ENCODE measurements around the gene ASB4. TPM values are rescaled to one million over a fixed set of nuclear protein-coding genes. Genes with fewer than 3 reads are reported as not detected.
"Not testable (repeated sequence)": the region's sequence is repeated elsewhere in the genome, so short reads cannot be mapped to it uniquely, and the experiment has no call there.

Gene ASB4
- total RNA-seq, 1 experiment from 2014 or later, result not detected

- Histone ChIP-seq H3K79me2 (ENCODE audit: low read depth) (no peaks in the 10 kb centered on the region), H3K9me3 (ENCODE audit: insufficient read depth, low read depth) (peaks cover 4% of the 10 kb centered on the region; the same call in 1 of the 2 replicates), H3F3A (ENCODE audit: insufficient read depth, low read depth) (no peaks in the 10 kb centered on the region), H3K36me3 (ENCODE audit: low read depth) (no peaks in the 10 kb centered on the region), H3K4me1 (replicated peaks; ENCODE audit: insufficient read depth) (no peaks in the 10 kb centered on the region), H2AFZ (no peak overlapping the region), H3K27ac (no peak overlapping the region), H3K4me3 (no peak overlapping the region), H3K4me2 (no peak overlapping the region), H3K27me3 (ENCODE audit: insufficient read depth, low read depth) (no peaks in the 10 kb centered on the region), H3K9me2 (ENCODE audit: insufficient read depth) (no peaks in the 10 kb centered on the region), H4K20me1 (ENCODE audit: insufficient read depth) (no peaks in the 10 kb centered on the region)
- TF ChIP-seq, protein P1, sequence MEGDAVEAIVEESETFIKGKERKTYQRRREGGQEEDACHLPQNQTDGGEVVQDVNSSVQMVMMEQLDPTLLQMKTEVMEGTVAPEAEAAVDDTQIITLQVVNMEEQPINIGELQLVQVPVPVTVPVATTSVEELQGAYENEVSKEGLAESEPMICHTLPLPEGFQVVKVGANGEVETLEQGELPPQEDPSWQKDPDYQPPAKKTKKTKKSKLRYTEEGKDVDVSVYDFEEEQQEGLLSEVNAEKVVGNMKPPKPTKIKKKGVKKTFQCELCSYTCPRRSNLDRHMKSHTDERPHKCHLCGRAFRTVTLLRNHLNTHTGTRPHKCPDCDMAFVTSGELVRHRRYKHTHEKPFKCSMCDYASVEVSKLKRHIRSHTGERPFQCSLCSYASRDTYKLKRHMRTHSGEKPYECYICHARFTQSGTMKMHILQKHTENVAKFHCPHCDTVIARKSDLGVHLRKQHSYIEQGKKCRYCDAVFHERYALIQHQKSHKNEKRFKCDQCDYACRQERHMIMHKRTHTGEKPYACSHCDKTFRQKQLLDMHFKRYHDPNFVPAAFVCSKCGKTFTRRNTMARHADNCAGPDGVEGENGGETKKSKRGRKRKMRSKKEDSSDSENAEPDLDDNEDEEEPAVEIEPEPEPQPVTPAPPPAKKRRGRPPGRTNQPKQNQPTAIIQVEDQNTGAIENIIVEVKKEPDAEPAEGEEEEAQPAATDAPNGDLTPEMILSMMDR (conservative IDR thresholded peaks at IDR 0.05), result no peak
- no peak for TF ChIP-seq EZH2 (IDR thresholded peaks at IDR 0.05; ENCODE audit: low read depth)
- no TSS peak for BruUV-seq (replicated peaks)
- intact Hi-C loops (cut with micrococcal nuclease; ENCODE audit: unreplicated experiment), result no loop called here
- ChIA-PET POLR2A (ENCODE audit: unreplicated experiment) (no interaction called here), CTCF (no interaction called here)
- DNase-seq, result no peak
These were observed 31.2 kb upstream of the ASB4 start for GRCh38 chr7:95454438-95455045.

DNA sequence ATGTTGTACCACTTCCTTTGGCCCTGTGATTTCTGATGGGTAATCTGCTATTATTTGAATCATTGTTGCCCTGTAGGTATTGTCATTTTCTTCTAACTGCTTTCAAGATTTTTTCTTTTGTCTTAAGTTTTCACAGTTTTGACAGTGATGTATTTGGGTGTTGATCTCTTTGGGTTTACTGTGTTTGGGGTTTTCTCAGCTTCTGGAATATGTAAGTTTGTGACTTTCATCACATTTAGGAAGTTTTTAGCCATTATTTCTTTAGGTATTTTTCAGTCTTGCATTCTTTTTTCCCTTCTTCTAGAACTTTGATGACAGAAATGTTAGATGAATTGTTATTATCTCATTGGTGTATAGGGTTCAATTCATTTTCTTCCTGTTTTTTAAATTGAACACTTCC, 27.8 kb upstream of the ASB4 start:
- Histone ChIP-seq H3F3A (ENCODE audit: insufficient read depth, low read depth) (no peaks in the 10 kb centered on the region), H3K79me2 (ENCODE audit: low read depth) (no peaks in the 10 kb centered on the region), H2AFZ (no peak overlapping the region), H3K27ac (no peak overlapping the region), H3K4me1 (replicated peaks; ENCODE audit: insufficient read depth) (no peaks in the 10 kb centered on the region), H3K4me3 (no peak overlapping the region), H3K9me3 (ENCODE audit: insufficient read depth, low read depth) (peaks cover 4% of the 10 kb centered on the region; the same call in 1 of the 2 replicates), H3K9me2 (ENCODE audit: insufficient read depth) (no peaks in the 10 kb centered on the region), H4K20me1 (ENCODE audit: insufficient read depth) (no peaks in the 10 kb centered on the region), H3K36me3 (ENCODE audit: low read depth) (no peaks in the 10 kb centered on the region), H3K27me3 (ENCODE audit: insufficient read depth, low read depth) (no peaks in the 10 kb centered on the region), H3K4me2 (no peak overlapping the region)
- DNase-seq, result no peak
- ChIA-PET POLR2A (ENCODE audit: unreplicated experiment) (no interaction called here), CTCF (no interaction called here)
- no peak for TF ChIP-seq EZH2 (IDR thresholded peaks at IDR 0.05; ENCODE audit: low read depth)
- TF ChIP-seq, protein P1 (conservative IDR thresholded peaks at IDR 0.05), result no peak
- no TSS peak for BruUV-seq (replicated peaks)
- intact Hi-C loops (cut with micrococcal nuclease; ENCODE audit: unreplicated experiment), result no loop called here

DNA sequence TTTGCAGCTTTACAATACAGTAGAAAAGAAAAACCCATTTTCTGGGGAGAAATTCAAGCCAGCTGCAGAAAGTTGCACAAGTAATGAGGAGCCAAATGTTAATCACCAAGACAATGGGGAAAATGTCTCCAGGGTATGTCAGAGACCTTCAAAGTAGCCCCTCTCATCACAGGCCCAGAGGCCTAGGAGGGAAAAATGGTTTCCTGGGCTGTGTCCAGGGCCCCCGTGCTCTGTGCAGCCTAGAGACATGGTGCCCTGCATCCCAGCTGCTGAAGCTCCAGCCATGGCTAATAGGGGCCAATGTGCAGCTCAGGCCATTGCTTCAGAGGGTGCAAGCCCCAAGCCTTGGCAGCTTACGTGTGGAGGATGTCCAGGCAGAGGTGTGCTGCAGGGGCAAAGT, 25.1 kb upstream of the ASB4 start:
- H3K9me2 ChIP-seq (ENCODE audit: insufficient read depth); BruUV-seq (replicated peaks); H4K20me1 ChIP-seq (ENCODE audit: insufficient read depth); H3K27me3 ChIP-seq (ENCODE audit: insufficient read depth, low read depth); intact Hi-C loops (cut with micrococcal nuclease; ENCODE audit: unreplicated experiment); H2AFZ ChIP-seq; H3K79me2 ChIP-seq (ENCODE audit: low read depth); H3K4me1 ChIP-seq (replicated peaks; ENCODE audit: insufficient read depth); H3K36me3 ChIP-seq (ENCODE audit: low read depth); H3F3A ChIP-seq (ENCODE audit: insufficient read depth, low read depth); POLR2A ChIA-PET (ENCODE audit: unreplicated experiment); H3K4me2 ChIP-seq; H3K27ac ChIP-seq; DNase-seq; H3K9me3 ChIP-seq (ENCODE audit: insufficient read depth, low read depth); H3K4me3 ChIP-seq; CTCF ChIA-PET: not testable (repeated sequence)
